Measurements from ENCODE around the gene LRRK2.
A peak's percentile ranks its signal among the peaks of the same experiment; 100 is the strongest.

The LRRK2 gene

GRCh38 chr12:40324261-40324660, 99.5 kb downstream of the LRRK2 start:
- Histone ChIP-seq H3K9ac (no peak overlapping the region), H3K27me3 (ENCODE audit: control insufficient read depth, insufficient read depth, low read length) (no peaks in the 10 kb centered on the region), H3K4me2 (ENCODE audit: low read length) (no peak overlapping the region), H2AFZ (no peak overlapping the region), H3K9me3 (ENCODE audit: control insufficient read depth, low read length) (no peaks in the 10 kb centered on the region), H3K4me1 (no peaks in the 10 kb centered on the region), H3K36me3 (ENCODE audit: control insufficient read depth, insufficient read depth, low read length) (no peaks in the 10 kb centered on the region), H3K79me2 (no peaks in the 10 kb centered on the region), H3K4me3 (ENCODE audit: low read depth, low read length) (no peak overlapping the region), H3K27ac (no peak overlapping the region)
- no peak for TF ChIP-seq CTCF (IDR thresholded peaks at IDR 0.05)

GRCh38 chr12:40325349-40325960, 100.7 kb downstream of the LRRK2 start:
- Histone ChIP-seq H3K36me3 (ENCODE audit: control insufficient read depth, insufficient read depth, low read length) (no peaks in the 10 kb centered on the region), H3K27me3 (ENCODE audit: control insufficient read depth, insufficient read depth, low read length) (no peaks in the 10 kb centered on the region), H2AFZ (no peak overlapping the region), H3K27ac (no peak overlapping the region), H3K4me1 (no peaks in the 10 kb centered on the region), H3K9ac (no peak overlapping the region), H3K4me2 (ENCODE audit: low read length) (no peak overlapping the region), H3K4me3 (ENCODE audit: low read depth, low read length) (no peak overlapping the region), H3K79me2 (no peaks in the 10 kb centered on the region), H3K9me3 (ENCODE audit: control insufficient read depth, low read length) (no peaks in the 10 kb centered on the region)
- peak; percentile 24 for TF ChIP-seq CTCF (IDR thresholded peaks at IDR 0.05)

- Histone ChIP-seq H3K9me3 (ENCODE audit: control insufficient read depth, low read length) (no peaks in the 10 kb centered on the region), H3K36me3 (ENCODE audit: control insufficient read depth, insufficient read depth, low read length) (no peaks in the 10 kb centered on the region), H3K4me1 (no peaks in the 10 kb centered on the region), H3K4me3 (ENCODE audit: low read depth, low read length) (no peak overlapping the region), H2AFZ (no peak overlapping the region), H3K27me3 (ENCODE audit: control insufficient read depth, insufficient read depth, low read length) (no peaks in the 10 kb centered on the region), H3K27ac (no peak overlapping the region), H3K4me2 (ENCODE audit: low read length) (no peak overlapping the region), H3K79me2 (no peaks in the 10 kb centered on the region), H3K9ac (no peak overlapping the region)
- TF ChIP-seq CTCF (IDR thresholded peaks at IDR 0.05), result no peak
Observed at GRCh38 chr12:40327535-40327934, 102.7 kb downstream of the LRRK2 start.

- Histone ChIP-seq H3K4me2 (ENCODE audit: low read length) (no peak overlapping the region), H3K9me3 (ENCODE audit: control insufficient read depth, low read length) (no peaks in the 10 kb centered on the region), H3K79me2 (no peaks in the 10 kb centered on the region), H3K27ac (no peak overlapping the region), H3K27me3 (ENCODE audit: control insufficient read depth, insufficient read depth, low read length) (no peaks in the 10 kb centered on the region), H3K4me3 (ENCODE audit: low read depth, low read length) (no peak overlapping the region), H3K4me1 (no peaks in the 10 kb centered on the region), H2AFZ (no peak overlapping the region), H3K36me3 (ENCODE audit: control insufficient read depth, insufficient read depth, low read length) (no peaks in the 10 kb centered on the region), H3K9ac (no peak overlapping the region)
- no peak for TF ChIP-seq CTCF (IDR thresholded peaks at IDR 0.05)
Observed at GRCh38 chr12:40330180-40330579, 105.4 kb downstream of the LRRK2 start.

GRCh38 chr12:40331886-40332285, 107.1 kb downstream of the LRRK2 start:
- no peaks in the 10 kb centered on the region for H3K36me3 ChIP-seq (ENCODE audit: control insufficient read depth, insufficient read depth, low read length)
- TF ChIP-seq CTCF (IDR thresholded peaks at IDR 0.05), result no peak
- no peak overlapping the region for H3K27ac ChIP-seq
- no peaks in the 10 kb centered on the region for H3K9me3 ChIP-seq (ENCODE audit: control insufficient read depth, low read length)
- H3K9ac ChIP-seq, result no peak overlapping the region
- H3K79me2 ChIP-seq, result no peaks in the 10 kb centered on the region
- no peaks in the 10 kb centered on the region for H3K27me3 ChIP-seq (ENCODE audit: control insufficient read depth, insufficient read depth, low read length)
- H2AFZ ChIP-seq, result no peak overlapping the region
- H3K4me1 ChIP-seq, result no peaks in the 10 kb centered on the region
- H3K4me3 ChIP-seq (ENCODE audit: low read depth, low read length), result no peak overlapping the region
- H3K4me2 ChIP-seq (ENCODE audit: low read length), result no peak overlapping the region
